ENCODE data around the gene YARS2.
A peak's percentile ranks its signal among the peaks of the same experiment; 100 is the strongest.

The YARS2 gene

GRCh38 chr12:32755654-32756475 lies at the start of gene YARS2:
Gene YARS2, minus strand, starts transcription at chr12:32755897. Its CDS starts 23 bp downstream, at chr12:32755874.
- peak; percentile 77 to 84 (median 81) for DNase-seq (ENCODE audit: low read depth in 3 of 3)

GRCh38 chr12:32804301-32804700 lies 48.6 kb upstream of the YARS2 start:
- DNase-seq (ENCODE audit: low read depth in 3 of 3) = no peak

- no peak for DNase-seq (ENCODE audit: low read depth in 3 of 3)
Measured at GRCh38 chr12:32801269-32801980, 45.7 kb upstream of the YARS2 start.

GRCh38 chr12:32794281-32794680 lies 38.6 kb upstream of the YARS2 start:
- no peak for DNase-seq (ENCODE audit: low read depth in 3 of 3)

- no peak for DNase-seq (ENCODE audit: low read depth in 3 of 3)
Measured at GRCh38 chr12:32789916-32790315, 34.2 kb upstream of the YARS2 start.

- DNase-seq (ENCODE audit: low read depth in 3 of 3) = no peak
Measured at GRCh38 chr12:32789446-32789845, 33.7 kb upstream of the YARS2 start.

- DNase-seq (ENCODE audit: low read depth in 3 of 3) = no peak
Measured at GRCh38 chr12:32788405-32788804, 32.7 kb upstream of the YARS2 start.

- no peak for DNase-seq (ENCODE audit: low read depth in 3 of 3)
Measured at GRCh38 chr12:32785557-32785956, 29.9 kb upstream of the YARS2 start.

- DNase-seq (ENCODE audit: low read depth in 3 of 3) = no peak
Measured at GRCh38 chr12:32783029-32783428, 27.3 kb upstream of the YARS2 start.

GRCh38 chr12:32780071-32780470 lies 24.4 kb upstream of the YARS2 start:
- no peak for DNase-seq (ENCODE audit: low read depth in 3 of 3)

- no peak for DNase-seq (ENCODE audit: low read depth in 3 of 3)
Measured at GRCh38 chr12:32777691-32778175, 22.0 kb upstream of the YARS2 start.

- DNase-seq (ENCODE audit: low read depth in 3 of 3) = no peak
Measured at GRCh38 chr12:32777159-32777558, 21.5 kb upstream of the YARS2 start.

GRCh38 chr12:32776258-32776657 lies 20.6 kb upstream of the YARS2 start:
- no peak for DNase-seq (ENCODE audit: low read depth in 3 of 3)

- no peak for DNase-seq (ENCODE audit: low read depth in 3 of 3)
Measured at GRCh38 chr12:32773691-32774090, 18.0 kb upstream of the YARS2 start.

- no peak for DNase-seq (ENCODE audit: low read depth in 3 of 3)
Measured at GRCh38 chr12:32770141-32770540, 14.4 kb upstream of the YARS2 start.

GRCh38 chr12:32768518-32768917 lies 12.8 kb upstream of the YARS2 start:
- DNase-seq (ENCODE audit: low read depth in 3 of 3) = no peak

GRCh38 chr12:32765906-32766305 lies 10.2 kb upstream of the YARS2 start:
- no peak for DNase-seq (ENCODE audit: low read depth in 3 of 3)

- DNase-seq (ENCODE audit: low read depth in 3 of 3) = no peak
Measured at GRCh38 chr12:32761716-32762115, 6.0 kb upstream of the YARS2 start.

- DNase-seq (ENCODE audit: low read depth in 3 of 3) = no peak
Measured at GRCh38 chr12:32757157-32757556, 1.5 kb upstream of the YARS2 start.

- no peak for DNase-seq (ENCODE audit: low read depth in 3 of 3)
Measured at GRCh38 chr12:32756476-32757066, 874 bp upstream of the YARS2 start.

GRCh38 chr12:32755051-32755653 lies 545 bp downstream of the YARS2 start:
- DNase-seq (ENCODE audit: low read depth in 3 of 3) = peak; percentile 46 to 51 (median 48)

GRCh38 chr12:32754111-32754510 lies 1.6 kb downstream of the YARS2 start:
- no peak for DNase-seq (ENCODE audit: low read depth in 3 of 3)
